CD14-positive monocyte (primary cell): ENCODE data around the gene TNIP1. TPM values are rescaled to one million over a fixed set of nuclear protein-coding genes. Genes with fewer than 3 reads are reported as not detected.
A peak's percentile ranks its signal among the peaks of the same experiment; 100 is the strongest.

Experiments used
- DNase-seq, 3 donors: peaks; one replicate each; pipeline ENCODE4 v3.0.0-alpha.2; 2011 to 2022
- H2AFZ ChIP-seq: 2 replicates; pipeline ENCODE4 v1.6.0; 2012; ENCODE audit warnings: mild to moderate bottlenecking, low read depth, low read length, inconsistent platforms; ENCODE audit not compliant: insufficient read depth, poor library complexity, severe bottlenecking
- H3K27ac ChIP-seq, 2 donors: 1 replicate in 1 of 2; 2 replicates in 1 of 2; pipeline ENCODE4 v1.5.1; 2012 to 2013; ENCODE audit warnings: low read length in 2 of 2, control low read depth in 1 of 2, inconsistent platforms in 1 of 2, low read depth in 1 of 2, mild to moderate bottlenecking in 1 of 2
- H3K27me3 ChIP-seq, 2 donors: one replicate each; pipeline versions ENCODE4 v1.6.0 to v1.6.1; 2011 to 2013; ENCODE audit warnings: low read length in 2 of 2; ENCODE audit not compliant: control insufficient read depth in 2 of 2, insufficient read depth in 2 of 2
- H3K36me3 ChIP-seq, 2 donors: replicated peaks in 1 of 2; 1 replicate in 1 of 2; 2 replicates in 1 of 2; pipeline versions ENCODE4 v1.5.1 to v1.6.1; 2012 to 2013; ENCODE audit warnings: low read length in 2 of 2, control low read depth in 1 of 2, inconsistent platforms in 1 of 2, mild to moderate bottlenecking in 1 of 2; ENCODE audit not compliant: insufficient read depth in 2 of 2, control insufficient read depth in 1 of 2
- H3K4me1 ChIP-seq, 2 donors: 1 replicate in 1 of 2; 2 replicates in 1 of 2; pipeline versions ENCODE4 v1.5.1 to v1.6.1; 2012 to 2013; ENCODE audit warnings: low read length in 2 of 2, control low read depth in 1 of 2, inconsistent platforms in 1 of 2, mild to moderate bottlenecking in 1 of 2, moderate library complexity in 1 of 2; ENCODE audit not compliant: insufficient read depth in 2 of 2, control insufficient read depth in 1 of 2
- H3K4me2 ChIP-seq: replicated peaks from 2 replicates; pipeline ENCODE3; 2012; ENCODE audit warnings: low read length, moderate library complexity, mild to moderate bottlenecking; ENCODE audit not compliant: poor library complexity, severe bottlenecking; ENCODE audit errors: extremely low read depth
- H3K4me3 ChIP-seq, 3 experiments: fragments of 200-600 bp in 1 of 3; sonication (generic) in 1 of 3; replicated peaks in 1 of 3; 1 replicate in 2 of 3; 2 replicates in 1 of 3; pipeline ENCODE4 v1.5.1; 2011 to 2013; ENCODE audit warnings: low read length in 3 of 3, mild to moderate bottlenecking in 3 of 3, control low read depth in 2 of 3, low read depth in 2 of 3, inconsistent platforms in 1 of 3, moderate library complexity in 1 of 3
- H3K79me2 ChIP-seq: 2 replicates; pipeline ENCODE4 v1.6.0; 2012; ENCODE audit warnings: mild to moderate bottlenecking, control low read depth, inconsistent platforms, low read length, moderate library complexity; ENCODE audit not compliant: insufficient read depth
- H3K9ac ChIP-seq: 2 replicates; pipeline ENCODE4 v1.6.0; 2017; ENCODE audit warnings: low read length, mild to moderate bottlenecking; ENCODE audit not compliant: insufficient read depth, poor library complexity, severe bottlenecking
- H3K9me3 ChIP-seq, 2 donors: replicated peaks in 1 of 2; 1 replicate in 1 of 2; 2 replicates in 1 of 2; pipeline versions ENCODE4 v1.5.1 to v1.6.1; 2012 to 2013; ENCODE audit warnings: low read length in 2 of 2, control low read depth in 1 of 2; ENCODE audit not compliant: control insufficient read depth in 1 of 2, insufficient read depth in 1 of 2
- H4K20me1 ChIP-seq: 2 replicates; pipeline ENCODE4 v1.6.0; 2012; ENCODE audit warnings: mild to moderate bottlenecking, low read length, control low read depth, moderate library complexity; ENCODE audit not compliant: insufficient read depth
- H3K27ac Mint-ChIP-seq, 7 donors: one replicate each; pipeline ENCODE4 v1.8.0; 2020; ENCODE audit warnings: mild to moderate bottlenecking in 7 of 7, mixed read lengths in 7 of 7, moderate library complexity in 6 of 7, inconsistent platforms in 2 of 7
- H3K27me3 Mint-ChIP-seq, 3 donors: one replicate each; pipeline ENCODE4 v1.8.0; 2021 to 2022; ENCODE audit warnings: low read depth in 3 of 3, mild to moderate bottlenecking in 3 of 3, mixed read lengths in 3 of 3, moderate library complexity in 3 of 3, inconsistent platforms in 1 of 3
- H3K36me3 Mint-ChIP-seq, 2 donors: one replicate each; pipeline ENCODE4 v1.8.0; 2020; ENCODE audit warnings: mixed read lengths in 2 of 2, inconsistent platforms in 1 of 2, mild to moderate bottlenecking in 1 of 2
- H3K4me1 Mint-ChIP-seq: one replicate; pipeline ENCODE4 v1.8.0; 2020; ENCODE audit warnings: mild to moderate bottlenecking, mixed read lengths
- H3K4me3 Mint-ChIP-seq, 2 donors: one replicate each; pipeline ENCODE4 v1.8.0; 2020; ENCODE audit warnings: mild to moderate bottlenecking in 2 of 2, mixed read lengths in 2 of 2, moderate library complexity in 1 of 2
- H3K9me3 Mint-ChIP-seq, 7 donors: one replicate each; pipeline ENCODE4 v1.8.0; 2020 to 2022; ENCODE audit warnings: mixed read lengths in 7 of 7, mild to moderate bottlenecking in 6 of 7, moderate library complexity in 6 of 7, inconsistent platforms in 2 of 7
- WGBS: methylation state at CpG from one replicate; pipeline ENCODE4 v1.1.5; 2013; ENCODE audit warnings: missing lambda C conversion rate; ENCODE audit not compliant: insufficient coverage; 5-methylcytosine and 5-hydroxymethylcytosine counted together
- intact Hi-C, 2 donors: fragments of 100-400 bp; cut with micrococcal nuclease; formaldehyde crosslinking; loops; one replicate each; pipeline versions ENCODE4 v1.15.0 to v1.15.1; 2023
- polyA plus RNA-seq, 3 donors: library from polyadenylated mRNA; depleted of rRNA in 1 of 3; unstranded in 2 of 3; stranded (reverse) in 1 of 3; fragments of 300-500 nt in 2 of 3; fragments of >200 nt in 1 of 3; fragmentation: Illumina TruSeq in 2 of 3; gene quantifications; 1 replicate in 2 of 3; 2 replicates in 1 of 3; pipeline ENCODE4 v1.2.3, GENCODE V29; 2012 to 2021
- TF ChIP-seq, protein P1 (sequence below): fragments of 200-600 bp; IDR thresholded peaks from one replicate; pipeline ENCODE4 v1.8.0; 2022; ENCODE audit warnings: antibody characterized with exemption, mild to moderate bottlenecking

The TNIP1 gene
- polyA plus RNA-seq, 3 donors = 30.8 to 108 (median 46.4) TPM

DNA sequence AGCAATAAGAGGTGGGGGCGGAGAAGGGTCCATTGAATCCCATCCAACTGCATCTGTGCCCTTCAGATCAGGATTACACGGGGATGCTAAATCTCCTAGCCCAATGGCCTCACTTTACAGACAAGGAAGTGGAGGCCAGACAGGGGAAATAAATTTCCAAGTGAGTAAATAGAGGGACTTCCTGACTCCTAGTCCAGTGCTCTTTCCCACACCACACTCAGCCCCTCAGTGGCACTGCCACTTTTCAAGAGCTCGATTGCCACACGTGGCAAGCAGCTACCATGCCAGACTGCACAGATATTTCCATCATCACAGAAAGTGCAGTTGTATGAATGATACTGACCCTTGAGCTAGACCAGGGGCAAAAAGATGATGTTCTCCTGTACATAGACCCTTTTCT, 8.2 kb upstream of the TNIP1 start:
- intact Hi-C loops = no loop called here
- Mint-ChIP-seq H3K9me3 (no peaks in the 10 kb centered on the region), H3K27me3 (peaks cover 0 to 3% (median 0%) of the 10 kb centered on the region in 3 donors), H3K27ac (peak overlapping the region in 2 of 7 donors; percentile 63 to 84), H3K4me3 (no peak overlapping the region), H3K36me3 (peaks cover 0 to 6% of the 10 kb centered on the region in 2 donors), H3K4me1 (peaks cover 82% of the 10 kb centered on the region)
- Histone ChIP-seq H4K20me1 (no peaks in the 10 kb centered on the region), H3K9ac (no peak overlapping the region), H3K4me3 (no peak overlapping the region), H3K9me3 (no peaks in the 10 kb centered on the region), H3K27me3 (no peaks in the 10 kb centered on the region), H2AFZ (no peak overlapping the region), H3K4me2 (no peak overlapping the region), H3K4me1 (peaks cover 70 to 81% of the 10 kb centered on the region in 2 donors), H3K79me2 (no peaks in the 10 kb centered on the region), H3K27ac (no peak overlapping the region), H3K36me3 (no peaks in the 10 kb centered on the region)
- WGBS = no CpG with 5 or more reads among the region's 4 CpGs
- TF ChIP-seq, protein P1, sequence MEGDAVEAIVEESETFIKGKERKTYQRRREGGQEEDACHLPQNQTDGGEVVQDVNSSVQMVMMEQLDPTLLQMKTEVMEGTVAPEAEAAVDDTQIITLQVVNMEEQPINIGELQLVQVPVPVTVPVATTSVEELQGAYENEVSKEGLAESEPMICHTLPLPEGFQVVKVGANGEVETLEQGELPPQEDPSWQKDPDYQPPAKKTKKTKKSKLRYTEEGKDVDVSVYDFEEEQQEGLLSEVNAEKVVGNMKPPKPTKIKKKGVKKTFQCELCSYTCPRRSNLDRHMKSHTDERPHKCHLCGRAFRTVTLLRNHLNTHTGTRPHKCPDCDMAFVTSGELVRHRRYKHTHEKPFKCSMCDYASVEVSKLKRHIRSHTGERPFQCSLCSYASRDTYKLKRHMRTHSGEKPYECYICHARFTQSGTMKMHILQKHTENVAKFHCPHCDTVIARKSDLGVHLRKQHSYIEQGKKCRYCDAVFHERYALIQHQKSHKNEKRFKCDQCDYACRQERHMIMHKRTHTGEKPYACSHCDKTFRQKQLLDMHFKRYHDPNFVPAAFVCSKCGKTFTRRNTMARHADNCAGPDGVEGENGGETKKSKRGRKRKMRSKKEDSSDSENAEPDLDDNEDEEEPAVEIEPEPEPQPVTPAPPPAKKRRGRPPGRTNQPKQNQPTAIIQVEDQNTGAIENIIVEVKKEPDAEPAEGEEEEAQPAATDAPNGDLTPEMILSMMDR = no peak
- peak in 2 of 3 donors; percentile 51 to 62 for DNase-seq

DNA sequence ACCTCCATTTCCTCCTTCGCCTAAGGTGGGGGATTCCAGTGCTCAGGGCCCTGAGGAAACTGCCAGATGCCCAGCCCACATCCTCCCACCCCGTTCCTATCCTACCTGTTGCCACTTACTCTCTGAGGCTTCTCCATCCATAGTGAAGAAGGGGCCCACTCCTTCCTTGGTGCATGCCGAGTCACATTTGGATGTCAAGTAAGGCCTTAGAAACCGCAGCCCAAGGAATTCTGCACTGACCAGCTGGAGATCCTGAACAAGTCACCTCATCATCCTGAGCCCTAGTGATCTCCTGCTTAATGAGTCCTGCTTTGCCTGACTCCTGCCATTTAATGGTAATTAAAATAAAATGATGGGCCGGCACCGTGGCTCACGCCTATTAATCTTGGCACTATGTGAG, 6.7 kb upstream of the TNIP1 start:
- H3K27me3 ChIP-seq = no peaks in the 10 kb centered on the region
- H4K20me1 ChIP-seq = no peaks in the 10 kb centered on the region
- no peak overlapping the region for H3K27ac ChIP-seq
- peak overlapping the region; percentile 40 for H3K9ac ChIP-seq
- peaks cover 0 to 6% of the 10 kb centered on the region in 2 donors for H3K36me3 Mint-ChIP-seq
- H3K9me3 Mint-ChIP-seq = no peaks in the 10 kb centered on the region
- TF ChIP-seq, protein P1 = no peak
- H3K9me3 ChIP-seq = no peaks in the 10 kb centered on the region
- H2AFZ ChIP-seq = no peak overlapping the region
- peaks cover 68 to 81% of the 10 kb centered on the region in 2 donors for H3K4me1 ChIP-seq
- intact Hi-C loops = no loop called here
- WGBS = 94% methylated on average over 2 of the region's 7 CpGs
- H3K27me3 Mint-ChIP-seq = peaks cover 0 to 3% (median 0%) of the 10 kb centered on the region in 3 donors
- no peaks in the 10 kb centered on the region for H3K36me3 ChIP-seq
- peak overlapping the region; percentile 66 for H3K4me2 ChIP-seq
- H3K4me3 Mint-ChIP-seq = no peak overlapping the region
- peak overlapping the region in 1 of 3 experiments; percentile 60 for H3K4me3 ChIP-seq
- H3K4me1 Mint-ChIP-seq = peaks cover 80% of the 10 kb centered on the region
- peaks cover 3% of the 10 kb centered on the region for H3K79me2 ChIP-seq
- DNase-seq = no peak
- H3K27ac Mint-ChIP-seq = peak overlapping the region in 3 of 7 donors; percentile 24 to 70 (median 40)
